WTC11 (cell line): Measurements from ENCODE around the gene SNRNP25.

Experiments
- CTCF ChIP-seq: fragments of 200-600 bp; IDR thresholded peaks from 2 replicates; pipeline ENCODE4 v1.8.0; 2022; ENCODE audit warnings: antibody characterized with exemption
- ETV6 ChIP-seq: sonication (generic); formaldehyde crosslinking; IDR thresholded peaks from 2 replicates; pipeline ENCODE4 v1.8.1; 2022; ENCODE audit warnings: mild to moderate bottlenecking, missing genetic modification reagents
- GTF2I ChIP-seq: fragments of 250-450 bp; sonication (Bioruptor Pico); conservative IDR thresholded peaks from 2 replicates; pipeline ENCODE4 v1.4.0; 2021; ENCODE audit warnings: mild to moderate bottlenecking
- JUN ChIP-seq: sonication (generic); formaldehyde crosslinking; IDR thresholded peaks from 2 replicates; pipeline ENCODE4 v1.8.0; 2023; ENCODE audit warnings: mild to moderate bottlenecking, missing genetic modification reagents

GRCh38 chr16:64914-65255 lies 11.3 kb downstream of the SNRNP25 start:
- TF ChIP-seq JUN (CRISPR knock-in tag) (no peak), CTCF (no peak), ETV6 (CRISPR knock-in tag) (no peak), GTF2I (CRISPR knock-in tag) (no peak)
